Adrenal gland (tissue), 5 donors: Measurements from ENCODE around the gene HSPBAP1.

Experiments used
- POLR2A ChIP-seq, 2 donors: fragments of 450-650 bp; IDR thresholded peaks; one replicate each; pipeline ENCODE4 v1.6.1; 2017; ENCODE audit warnings: antibody characterized with exemption in 2 of 2, mild to moderate bottlenecking in 2 of 2, moderate library complexity in 1 of 2
- TF ChIP-seq, protein P1 (sequence below), 6 experiments: fragments of 450-650 bp in 4 of 6; fragments of 200-600 bp in 2 of 6; sonication (generic) in 1 of 6; IDR thresholded peaks; 1 replicate in 5 of 6; 2 replicates in 1 of 6; pipeline versions ENCODE4 v1.5.1 to v1.8.0; 2016 to 2021; ENCODE audit warnings: antibody characterized with exemption in 6 of 6, mild to moderate bottlenecking in 2 of 6, moderate library complexity in 1 of 6
- donor health status: DM: no; HTN: no; CAD: no.

GRCh38 chr3:122694966-122695365 is 98.7 kb downstream of the HSPBAP1 start:
- TF ChIP-seq, protein P1, sequence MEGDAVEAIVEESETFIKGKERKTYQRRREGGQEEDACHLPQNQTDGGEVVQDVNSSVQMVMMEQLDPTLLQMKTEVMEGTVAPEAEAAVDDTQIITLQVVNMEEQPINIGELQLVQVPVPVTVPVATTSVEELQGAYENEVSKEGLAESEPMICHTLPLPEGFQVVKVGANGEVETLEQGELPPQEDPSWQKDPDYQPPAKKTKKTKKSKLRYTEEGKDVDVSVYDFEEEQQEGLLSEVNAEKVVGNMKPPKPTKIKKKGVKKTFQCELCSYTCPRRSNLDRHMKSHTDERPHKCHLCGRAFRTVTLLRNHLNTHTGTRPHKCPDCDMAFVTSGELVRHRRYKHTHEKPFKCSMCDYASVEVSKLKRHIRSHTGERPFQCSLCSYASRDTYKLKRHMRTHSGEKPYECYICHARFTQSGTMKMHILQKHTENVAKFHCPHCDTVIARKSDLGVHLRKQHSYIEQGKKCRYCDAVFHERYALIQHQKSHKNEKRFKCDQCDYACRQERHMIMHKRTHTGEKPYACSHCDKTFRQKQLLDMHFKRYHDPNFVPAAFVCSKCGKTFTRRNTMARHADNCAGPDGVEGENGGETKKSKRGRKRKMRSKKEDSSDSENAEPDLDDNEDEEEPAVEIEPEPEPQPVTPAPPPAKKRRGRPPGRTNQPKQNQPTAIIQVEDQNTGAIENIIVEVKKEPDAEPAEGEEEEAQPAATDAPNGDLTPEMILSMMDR (IDR thresholded peaks at IDR 0.05): no peak
- no peak for TF ChIP-seq POLR2A (IDR thresholded peaks at IDR 0.05)
